OCI-LY3 (cell line): ENCODE results near the gene PERP.
"Not testable (repeated sequence)": the region's sequence is repeated elsewhere in the genome, so short reads cannot be mapped to it uniquely, and the experiment has no call there.

Source experiments
- H2AFZ ChIP-seq: fragments of 200-600, 300-600 bp; shearing (Covaris generic); 2 replicates; pipeline ENCODE4 v1.6.0; 2014; ENCODE audit warnings: antibody characterized with exemption, low read depth, low read length
- H3K27ac ChIP-seq: fragments of 200-600, 300-600 bp; sonication (generic); 2 replicates; pipeline ENCODE4 v1.5.1; 2014; ENCODE audit warnings: mild to moderate bottlenecking, low read length, moderate library complexity, mixed read lengths
- H3K27me3 ChIP-seq: fragments of 200-600, 300-600 bp; sonication (generic); 2 replicates; pipeline ENCODE4 v1.6.1; 2014; ENCODE audit warnings: low read depth, low read length, mixed read lengths
- H3K36me3 ChIP-seq: fragments of 200-600, 300-600 bp; sonication (generic); replicated peaks from 2 replicates; pipeline ENCODE3; 2014; ENCODE audit warnings: low read depth, low read length, mixed read lengths
- H3K4me1 ChIP-seq: fragments of 300-600, 200-600 bp; sonication (generic); 2 replicates; pipeline ENCODE4 v1.6.1; 2014; ENCODE audit warnings: low read length, mixed read lengths
- H3K4me2 ChIP-seq: fragments of 200-600, 300-600 bp; sonication (generic); 2 replicates; pipeline ENCODE4 v1.6.1; 2014; ENCODE audit warnings: low read length, mixed read lengths
- H3K4me3 ChIP-seq: fragments of 300-600, 200-600 bp; sonication (generic); 2 replicates; pipeline ENCODE4 v1.5.1; 2014; ENCODE audit warnings: antibody characterized with exemption, mild to moderate bottlenecking, low read length, moderate library complexity
- H3K79me2 ChIP-seq: fragments of 300-600, 200-600 bp; shearing (Covaris generic); 2 replicates; pipeline ENCODE4 v1.6.1; 2014; ENCODE audit warnings: mild to moderate bottlenecking, low read length, mixed read lengths
- H3K9ac ChIP-seq: fragments of 300-600, 200-600 bp; shearing (Covaris generic); 2 replicates; pipeline ENCODE4 v1.6.0; 2014; ENCODE audit warnings: mild to moderate bottlenecking, low read length, moderate library complexity
- H3K9me3 ChIP-seq: fragments of 200-600, 300-600 bp; shearing (Covaris generic); 2 replicates; pipeline ENCODE4 v1.6.1; 2014; ENCODE audit warnings: low read length, mixed read lengths; ENCODE audit not compliant: insufficient read depth
- H4K20me1 ChIP-seq: fragments of 200-600, 300-600 bp; sonication (generic); 2 replicates; pipeline ENCODE4 v1.6.1; 2016; ENCODE audit warnings: low read length, mixed read lengths; ENCODE audit not compliant: insufficient read depth
- EZH2phosphoT487 ChIP-seq: fragments of 200-600 bp; shearing (Covaris generic); IDR thresholded peaks from 2 replicates; pipeline ENCODE4 v1.6.1; 2018; ENCODE audit warnings: antibody characterized with exemption, mixed run types, low read depth
- TF ChIP-seq, protein P1 (sequence below): fragments of 200-600, 300-600 bp; sonication (generic); IDR thresholded peaks from 2 replicates; pipeline ENCODE4 v1.5.1; 2014; ENCODE audit warnings: antibody characterized with exemption, low read length, low read depth

PERP gene

GRCh38 chr6:138084904-138085838 lies 22.0 kb downstream of the PERP start:
- TF ChIP-seq EZH2phosphoT487, result no peak
- TF ChIP-seq, protein P1, sequence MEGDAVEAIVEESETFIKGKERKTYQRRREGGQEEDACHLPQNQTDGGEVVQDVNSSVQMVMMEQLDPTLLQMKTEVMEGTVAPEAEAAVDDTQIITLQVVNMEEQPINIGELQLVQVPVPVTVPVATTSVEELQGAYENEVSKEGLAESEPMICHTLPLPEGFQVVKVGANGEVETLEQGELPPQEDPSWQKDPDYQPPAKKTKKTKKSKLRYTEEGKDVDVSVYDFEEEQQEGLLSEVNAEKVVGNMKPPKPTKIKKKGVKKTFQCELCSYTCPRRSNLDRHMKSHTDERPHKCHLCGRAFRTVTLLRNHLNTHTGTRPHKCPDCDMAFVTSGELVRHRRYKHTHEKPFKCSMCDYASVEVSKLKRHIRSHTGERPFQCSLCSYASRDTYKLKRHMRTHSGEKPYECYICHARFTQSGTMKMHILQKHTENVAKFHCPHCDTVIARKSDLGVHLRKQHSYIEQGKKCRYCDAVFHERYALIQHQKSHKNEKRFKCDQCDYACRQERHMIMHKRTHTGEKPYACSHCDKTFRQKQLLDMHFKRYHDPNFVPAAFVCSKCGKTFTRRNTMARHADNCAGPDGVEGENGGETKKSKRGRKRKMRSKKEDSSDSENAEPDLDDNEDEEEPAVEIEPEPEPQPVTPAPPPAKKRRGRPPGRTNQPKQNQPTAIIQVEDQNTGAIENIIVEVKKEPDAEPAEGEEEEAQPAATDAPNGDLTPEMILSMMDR, result no peak
- peaks cover 14% of the 10 kb centered on the region; the same call in 1 of the 2 replicates for H3K27me3 ChIP-seq
- no peak overlapping the region for H3K27ac ChIP-seq
- no peaks in the 10 kb centered on the region for H4K20me1 ChIP-seq
- no peaks in the 10 kb centered on the region for H3K79me2 ChIP-seq
- no peaks in the 10 kb centered on the region for H3K36me3 ChIP-seq
- H2AFZ ChIP-seq, result no peak overlapping the region
- no peak overlapping the region for H3K4me3 ChIP-seq
- H3K4me2 ChIP-seq, result no peak overlapping the region
- no peak overlapping the region for H3K9ac ChIP-seq
- H3K9me3 ChIP-seq, result no peaks in the 10 kb centered on the region
- no peaks in the 10 kb centered on the region for H3K4me1 ChIP-seq

DNA sequence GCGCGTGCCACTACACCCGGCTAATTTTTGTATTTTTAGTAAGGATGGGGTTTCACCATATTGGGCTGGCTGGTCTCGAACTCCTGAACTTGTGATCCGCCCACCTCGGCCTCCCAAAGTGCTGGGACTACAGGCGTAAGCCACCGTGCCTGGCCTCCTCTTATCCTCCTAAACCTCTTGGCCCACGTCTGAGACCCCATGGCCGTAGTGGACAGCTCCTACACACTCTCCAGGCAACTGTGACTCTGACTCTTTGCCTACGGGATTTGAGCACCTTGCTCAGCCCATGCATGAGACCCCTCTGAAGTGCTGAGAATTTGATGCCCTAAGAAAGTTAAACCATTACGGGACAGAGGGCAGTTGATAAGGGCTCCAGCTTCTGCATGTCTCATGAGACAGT lies 25.0 kb downstream of the PERP start:
- TF ChIP-seq, protein P1, result no peak
- no peak for TF ChIP-seq EZH2phosphoT487
- H3K4me3 ChIP-seq, result no peak overlapping the region
- no peaks in the 10 kb centered on the region for H3K27me3 ChIP-seq
- H3K79me2 ChIP-seq, result no peaks in the 10 kb centered on the region
- H3K4me2 ChIP-seq, result no peak overlapping the region
- H2AFZ ChIP-seq, result no peak overlapping the region
- no peaks in the 10 kb centered on the region for H3K36me3 ChIP-seq
- no peaks in the 10 kb centered on the region for H4K20me1 ChIP-seq
- H3K27ac ChIP-seq, result no peak overlapping the region
- H3K4me1 ChIP-seq, result no peaks in the 10 kb centered on the region
- no peak overlapping the region for H3K9ac ChIP-seq
- H3K9me3 ChIP-seq, result no peaks in the 10 kb centered on the region

DNA sequence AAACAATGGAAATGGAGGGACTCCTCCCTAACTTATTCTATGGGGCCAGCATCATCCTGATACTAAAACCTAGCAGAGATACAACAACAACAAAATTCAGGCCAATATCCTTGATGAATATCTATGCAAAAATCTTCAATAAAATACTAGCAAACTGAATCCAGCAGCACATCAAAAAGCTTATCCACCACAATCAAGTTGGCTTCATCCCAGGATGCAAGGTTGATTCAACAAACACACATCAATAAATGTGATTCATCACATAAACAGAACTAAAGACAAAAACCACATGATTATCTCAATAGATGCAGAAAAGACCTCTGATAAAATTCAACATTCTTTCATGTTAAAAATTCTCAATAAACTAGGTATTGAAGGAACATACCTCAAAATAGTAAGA lies 27.7 kb downstream of the PERP start:
- H3K4me3 ChIP-seq, H3K27me3 ChIP-seq, H3K79me2 ChIP-seq, H3K36me3 ChIP-seq, H3K9me3 ChIP-seq, H3K4me2 ChIP-seq, H3K9ac ChIP-seq, H2AFZ ChIP-seq, H3K27ac ChIP-seq, H3K4me1 ChIP-seq, H4K20me1 ChIP-seq: not testable (repeated sequence)

GRCh38 chr6:138078491-138078890 lies 28.7 kb downstream of the PERP start:
- H3K36me3 ChIP-seq, result no peaks in the 10 kb centered on the region
- no peaks in the 10 kb centered on the region for H3K79me2 ChIP-seq
- no peaks in the 10 kb centered on the region for H4K20me1 ChIP-seq
- no peak overlapping the region for H3K9ac ChIP-seq
- no peaks in the 10 kb centered on the region for H3K27me3 ChIP-seq
- TF ChIP-seq, protein P1, result no peak
- no peak for TF ChIP-seq EZH2phosphoT487
- no peaks in the 10 kb centered on the region for H3K9me3 ChIP-seq
- H3K4me1 ChIP-seq, result no peaks in the 10 kb centered on the region
- H3K27ac ChIP-seq, result no peak overlapping the region
- no peak overlapping the region for H3K4me3 ChIP-seq
- H3K4me2 ChIP-seq, result no peak overlapping the region
- no peak overlapping the region for H2AFZ ChIP-seq
